Measurements from ENCODE around the gene ZNF462. TPM values are rescaled to one million over a fixed set of nuclear protein-coding genes. Genes with fewer than 3 reads are reported as not detected.
"Not testable (repeated sequence)": the region's sequence is repeated elsewhere in the genome, so short reads cannot be mapped to it uniquely, and the experiment has no call there.

The ZNF462 gene
- total RNA-seq, 1 donor = 9.8 TPM

GRCh38 chr9:106896695-106897094 lies 33.7 kb downstream of the ZNF462 start:
- H3K4me2 ChIP-seq (ENCODE audit: insufficient read depth, low read length) = no peak overlapping the region
- no peak for DNase-seq (ENCODE audit: insufficient read length, low spot score, missing footprints)
- no peak overlapping the region for H2AFZ ChIP-seq (ENCODE audit: low read length)

DNA sequence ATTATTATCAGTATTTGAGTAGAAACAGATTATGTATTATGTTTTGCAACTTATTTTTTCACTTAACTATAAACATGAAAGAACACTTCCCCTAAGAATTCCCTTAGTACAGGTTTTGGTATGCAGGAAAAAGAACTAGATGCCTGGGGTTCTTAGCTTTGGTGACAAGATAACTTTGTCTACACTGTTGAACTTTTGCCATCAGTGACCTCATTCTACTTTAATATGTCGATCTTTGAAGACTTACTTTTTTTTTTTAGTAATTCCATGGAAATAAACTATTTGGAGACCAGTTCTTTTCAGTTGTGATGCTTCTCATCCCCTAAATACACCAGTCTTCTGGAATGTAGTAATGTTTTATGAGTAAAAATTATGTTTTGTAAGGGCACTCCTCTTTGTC lies 34.3 kb downstream of the ZNF462 start:
- Histone ChIP-seq H3K4me3 (ENCODE audit: insufficient read depth, low read length) (no peak overlapping the region), H2AFZ (ENCODE audit: low read length) (no peak overlapping the region), H3K4me1 (ENCODE audit: insufficient read depth, low read length) (peaks cover 20% of the 10 kb centered on the region), H3K27me3 (ENCODE audit: insufficient read depth, low read length) (no peaks in the 10 kb centered on the region), H3K9me3 (ENCODE audit: low read depth, low read length) (no peaks in the 10 kb centered on the region), H3K4me2 (ENCODE audit: insufficient read depth, low read length) (no peak overlapping the region), H3K36me3 (ENCODE audit: insufficient read depth, low read length) (no peaks in the 10 kb centered on the region), H4K20me1 (ENCODE audit: insufficient read depth, low read length) (no peaks in the 10 kb centered on the region), H3K79me2 (ENCODE audit: insufficient read depth, low read length) (peaks cover 26% of the 10 kb centered on the region), H3K27ac (ENCODE audit: low read depth, low read length) (no peak overlapping the region)
- no peak for TF ChIP-seq CTCF (IDR thresholded peaks at IDR 0.05; ENCODE audit: extremely low read depth, low read depth, low read length)
- no peak for DNase-seq (ENCODE audit: insufficient read length, low spot score, missing footprints)

More at GRCh38 chr9:106896695-106897094, 33.7 kb downstream of the ZNF462 start:
- TF ChIP-seq CTCF (IDR thresholded peaks at IDR 0.05; ENCODE audit: extremely low read depth, low read depth, low read length) = no peak
- H3K79me2 ChIP-seq (ENCODE audit: insufficient read depth, low read length) = peaks cover 25% of the 10 kb centered on the region
- no peaks in the 10 kb centered on the region for H3K36me3 ChIP-seq (ENCODE audit: insufficient read depth, low read length)
- H3K4me1 ChIP-seq (ENCODE audit: insufficient read depth, low read length) = peaks cover 23% of the 10 kb centered on the region
- no peaks in the 10 kb centered on the region for H3K27me3 ChIP-seq (ENCODE audit: insufficient read depth, low read length)
- no peaks in the 10 kb centered on the region for H4K20me1 ChIP-seq (ENCODE audit: insufficient read depth, low read length)
- no peaks in the 10 kb centered on the region for H3K9me3 ChIP-seq (ENCODE audit: low read depth, low read length)
- H3K27ac ChIP-seq (ENCODE audit: low read depth, low read length) = no peak overlapping the region
- no peak overlapping the region for H3K4me3 ChIP-seq (ENCODE audit: insufficient read depth, low read length)

- no peak for DNase-seq (ENCODE audit: insufficient read length, low spot score, missing footprints)
- H3K36me3 ChIP-seq (ENCODE audit: insufficient read depth, low read length) = no peaks in the 10 kb centered on the region
- no peak overlapping the region for H3K27ac ChIP-seq (ENCODE audit: low read depth, low read length)
- H3K79me2 ChIP-seq (ENCODE audit: insufficient read depth, low read length) = peaks cover 26% of the 10 kb centered on the region
- no peaks in the 10 kb centered on the region for H3K27me3 ChIP-seq (ENCODE audit: insufficient read depth, low read length)
- no peak overlapping the region for H2AFZ ChIP-seq (ENCODE audit: low read length)
- H3K4me3 ChIP-seq (ENCODE audit: insufficient read depth, low read length) = no peak overlapping the region
- H3K9me3 ChIP-seq (ENCODE audit: low read depth, low read length) = no peaks in the 10 kb centered on the region
- no peak for TF ChIP-seq CTCF (IDR thresholded peaks at IDR 0.05; ENCODE audit: extremely low read depth, low read depth, low read length)
- no peaks in the 10 kb centered on the region for H4K20me1 ChIP-seq (ENCODE audit: insufficient read depth, low read length)
- H3K4me1 ChIP-seq (ENCODE audit: insufficient read depth, low read length) = peaks cover 15% of the 10 kb centered on the region
- H3K4me2 ChIP-seq (ENCODE audit: insufficient read depth, low read length) = no peak overlapping the region
Measured at GRCh38 chr9:106897751-106898150, 34.8 kb downstream of the ZNF462 start.

- peaks cover 30% of the 10 kb centered on the region for H3K79me2 ChIP-seq (ENCODE audit: insufficient read depth, low read length)
- H2AFZ ChIP-seq (ENCODE audit: low read length); H3K4me2 ChIP-seq (ENCODE audit: insufficient read depth, low read length); H3K4me1 ChIP-seq (ENCODE audit: insufficient read depth, low read length); H4K20me1 ChIP-seq (ENCODE audit: insufficient read depth, low read length); H3K36me3 ChIP-seq (ENCODE audit: insufficient read depth, low read length); H3K4me3 ChIP-seq (ENCODE audit: insufficient read depth, low read length); H3K27me3 ChIP-seq (ENCODE audit: insufficient read depth, low read length); H3K9me3 ChIP-seq (ENCODE audit: low read depth, low read length); H3K27ac ChIP-seq (ENCODE audit: low read depth, low read length); DNase-seq (ENCODE audit: insufficient read length, low spot score, missing footprints): not testable (repeated sequence)
Measured at GRCh38 chr9:106900523-106900922, 37.6 kb downstream of the ZNF462 start.
